Neural cell (in vitro differentiated cells): ENCODE measurements around the gene LMNA. TPM values are rescaled to one million over a fixed set of nuclear protein-coding genes. Genes with fewer than 3 reads are reported as not detected.
A peak's percentile ranks its signal among the peaks of the same experiment; 100 is the strongest.

Source experiments
- H2AFZ ChIP-seq: fragments of 200-600, 300-800 bp; sonication (generic), shearing (Covaris generic); 2 replicates; pipeline ENCODE4 v1.6.0; 2014; ENCODE audit warnings: low read depth, mild to moderate bottlenecking, antibody characterized with exemption, low read length, moderate library complexity
- H3F3A ChIP-seq: fragments of 200-600 bp; shearing (Covaris generic); 2 replicates; pipeline ENCODE4 v1.6.1; 2016; ENCODE audit warnings: mild to moderate bottlenecking, moderate library complexity, mixed read lengths, antibody characterized with exemption, low read length; ENCODE audit not compliant: insufficient read depth, poor library complexity, severe bottlenecking
- H3K27ac ChIP-seq: fragments of 200-600, 300-800 bp; sonication (generic), shearing (Covaris generic); 2 replicates; pipeline ENCODE4 v1.5.1; 2014; ENCODE audit warnings: mild to moderate bottlenecking, low read length, moderate library complexity
- H3K27me3 ChIP-seq: fragments of 300-800, 200-600 bp; sonication (generic), shearing (Covaris generic); 2 replicates; pipeline ENCODE4 v1.6.0; 2014; ENCODE audit warnings: mild to moderate bottlenecking, low read depth, low read length, moderate library complexity; ENCODE audit not compliant: insufficient read depth
- H3K36me3 ChIP-seq: fragments of 300-800, 200-600 bp; sonication (generic), shearing (Covaris generic); 2 replicates; pipeline ENCODE4 v1.5.1; 2014; ENCODE audit warnings: mild to moderate bottlenecking, antibody characterized with exemption, low read length, moderate library complexity; ENCODE audit not compliant: insufficient read depth
- H3K4me2 ChIP-seq: fragments of 300-800, 200-600 bp; sonication (generic), shearing (Covaris generic); 2 replicates; pipeline ENCODE4 v1.6.0; 2014; ENCODE audit warnings: mild to moderate bottlenecking, low read length
- H3K4me3 ChIP-seq: fragments of 300-800, 200-600 bp; sonication (generic), shearing (Covaris generic); 2 replicates; pipeline ENCODE4 v1.5.1; 2014; ENCODE audit warnings: mild to moderate bottlenecking, low read length, moderate library complexity
- H3K79me2 ChIP-seq: fragments of 200-600 bp; shearing (Covaris generic); replicated peaks from 2 replicates; pipeline ENCODE4 v1.6.0; 2014; ENCODE audit warnings: mild to moderate bottlenecking, low read length, moderate library complexity; ENCODE audit not compliant: insufficient read depth
- H3K9ac ChIP-seq: fragments of 300-800, 200-600 bp; sonication (generic), shearing (Covaris generic); 2 replicates; pipeline ENCODE4 v1.6.1; 2016; ENCODE audit warnings: mild to moderate bottlenecking, low read length, mixed read lengths
- H3K9me2 ChIP-seq: fragments of 200-600 bp; shearing (Covaris generic); 2 replicates; pipeline ENCODE4 v1.6.1; 2016; ENCODE audit warnings: mild to moderate bottlenecking, low read length, mixed read lengths; ENCODE audit not compliant: insufficient read depth
- H3K9me3 ChIP-seq: fragments of 200-600, 300-800 bp; sonication (generic), shearing (Covaris generic); 2 replicates; pipeline ENCODE4 v1.6.1; 2016; ENCODE audit warnings: mild to moderate bottlenecking, mixed run types, low read length, moderate library complexity, mixed read lengths
- H4K20me1 ChIP-seq: fragments of 200-600 bp; shearing (Covaris generic); 2 replicates; pipeline ENCODE4 v1.6.1; 2016; ENCODE audit warnings: mild to moderate bottlenecking, mixed run types; ENCODE audit not compliant: insufficient read depth
- EP300 ChIP-seq: fragments of 450-650 bp; conservative IDR thresholded peaks from 2 replicates; pipeline ENCODE4 v1.6.1; 2014; ENCODE audit warnings: antibody characterized with exemption, mild to moderate bottlenecking, moderate library complexity; ENCODE audit not compliant: poor library complexity, severe bottlenecking
- EZH2 ChIP-seq: fragments of 200-600, 300-800 bp; shearing (Covaris generic), sonication (generic); IDR thresholded peaks from 2 replicates; pipeline ENCODE4 v1.6.1; 2014; ENCODE audit warnings: antibody characterized with exemption, low read length, borderline replicate concordance, mild to moderate bottlenecking; ENCODE audit not compliant: insufficient read depth, poor library complexity, severe bottlenecking
- MXI1 ChIP-seq: fragments of 450-650 bp; conservative IDR thresholded peaks from 2 replicates; pipeline ENCODE4 v1.6.1; 2014; ENCODE audit warnings: antibody characterized with exemption, mild to moderate bottlenecking; ENCODE audit not compliant: poor library complexity, severe bottlenecking
- POLR2AphosphoS5 ChIP-seq: IDR thresholded peaks from 2 replicates; pipeline ENCODE4 v1.6.1; 2012
- RAD21 ChIP-seq: fragments of 450-650 bp; conservative IDR thresholded peaks from 2 replicates; pipeline ENCODE4 v1.6.1; 2014; ENCODE audit warnings: antibody characterized with exemption, mild to moderate bottlenecking, moderate library complexity
- SMC3 ChIP-seq: fragments of 450-650 bp; conservative IDR thresholded peaks from 2 replicates; pipeline ENCODE4 v1.6.1; 2014; ENCODE audit warnings: antibody characterized with exemption, mild to moderate bottlenecking, moderate library complexity; ENCODE audit not compliant: poor library complexity
- TAF1 ChIP-seq: IDR thresholded peaks from 2 replicates; pipeline ENCODE4 v1.6.1; 2012; ENCODE audit warnings: low read depth
- polyA plus RNA-seq: library from polyadenylated mRNA; depleted of rRNA; stranded (reverse); fragments of >200 nt; gene quantifications from 2 replicates; pipeline ENCODE4 v1.2.3, GENCODE V29; 2014
- TF ChIP-seq, protein P1 (sequence below): fragments of 450-650 bp; IDR thresholded peaks from 2 replicates; pipeline ENCODE4 v1.5.1; 2014; ENCODE audit warnings: antibody characterized with exemption, mild to moderate bottlenecking, moderate library complexity; ENCODE audit not compliant: poor library complexity, severe bottlenecking
- TF ChIP-seq, protein P2 (sequence below): IDR thresholded peaks from 2 replicates; pipeline ENCODE4 v1.6.1; 2012; ENCODE audit warnings: borderline replicate concordance

The LMNA gene
- polyA plus RNA-seq, 1 donor from 2014 or later: 90.7 TPM

DNA sequence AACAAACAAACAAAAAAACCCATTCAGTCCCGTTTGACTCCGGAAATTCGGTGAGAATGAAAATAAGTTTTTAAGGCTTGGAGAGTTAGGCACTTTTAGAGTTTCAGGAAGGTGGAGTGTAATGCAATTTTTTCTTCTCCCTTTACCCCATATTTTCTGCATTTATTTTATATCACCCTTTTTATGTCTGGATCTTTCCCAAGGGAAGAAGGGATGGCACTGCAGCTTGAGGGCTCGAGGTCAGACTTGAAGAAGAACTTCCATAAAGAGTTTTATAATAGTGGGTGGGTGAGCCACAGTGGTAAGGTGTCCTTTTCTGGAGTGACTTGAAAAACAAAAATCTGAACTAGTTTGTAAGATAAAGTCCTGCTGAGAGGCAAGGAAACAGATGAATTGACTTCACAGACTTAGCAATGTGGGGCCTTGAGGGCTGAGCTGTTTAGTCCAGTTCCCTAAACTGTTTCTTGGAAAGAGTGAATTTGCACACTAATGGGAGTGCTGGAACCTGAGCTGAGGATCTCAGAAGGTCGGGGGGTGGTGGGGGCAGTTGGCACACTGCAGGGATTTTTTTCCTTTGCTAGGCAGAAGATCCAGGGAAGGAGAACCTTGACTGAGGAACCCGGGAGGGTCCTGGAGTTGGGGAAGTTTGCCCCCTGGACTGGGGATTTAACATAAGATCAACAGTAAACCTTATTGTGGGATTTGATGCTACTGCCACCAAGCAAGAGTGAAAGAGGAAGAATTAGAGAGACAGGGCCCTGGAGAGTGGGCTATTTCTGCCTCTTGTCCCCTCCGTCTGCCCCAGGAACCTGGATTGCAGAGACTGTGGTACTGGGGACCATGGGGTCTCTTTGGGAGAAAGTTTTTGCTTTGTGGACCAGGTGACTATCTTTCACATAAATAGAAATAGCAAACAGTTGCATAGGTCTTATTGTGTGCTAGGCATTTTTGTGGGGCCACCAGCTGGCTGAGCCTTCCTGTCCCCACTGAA is 30.4 kb upstream of the LMNA start:
- Histone ChIP-seq H2AFZ (no peak overlapping the region), H3K27me3 (no peaks in the 10 kb centered on the region), H3K27ac (peak overlapping the region; percentile 98), H3F3A (no peaks in the 10 kb centered on the region), H3K9me3 (no peaks in the 10 kb centered on the region), H4K20me1 (peaks cover 16% of the 10 kb centered on the region), H3K36me3 (no peaks in the 10 kb centered on the region), H3K79me2 (peaks cover 94% of the 10 kb centered on the region), H3K4me3 (peak overlapping the region; percentile 93), H3K4me2 (peak overlapping the region; percentile 87), H3K9ac (peak overlapping the region; percentile 99), H3K9me2 (no peaks in the 10 kb centered on the region)
- TF ChIP-seq, protein P1, sequence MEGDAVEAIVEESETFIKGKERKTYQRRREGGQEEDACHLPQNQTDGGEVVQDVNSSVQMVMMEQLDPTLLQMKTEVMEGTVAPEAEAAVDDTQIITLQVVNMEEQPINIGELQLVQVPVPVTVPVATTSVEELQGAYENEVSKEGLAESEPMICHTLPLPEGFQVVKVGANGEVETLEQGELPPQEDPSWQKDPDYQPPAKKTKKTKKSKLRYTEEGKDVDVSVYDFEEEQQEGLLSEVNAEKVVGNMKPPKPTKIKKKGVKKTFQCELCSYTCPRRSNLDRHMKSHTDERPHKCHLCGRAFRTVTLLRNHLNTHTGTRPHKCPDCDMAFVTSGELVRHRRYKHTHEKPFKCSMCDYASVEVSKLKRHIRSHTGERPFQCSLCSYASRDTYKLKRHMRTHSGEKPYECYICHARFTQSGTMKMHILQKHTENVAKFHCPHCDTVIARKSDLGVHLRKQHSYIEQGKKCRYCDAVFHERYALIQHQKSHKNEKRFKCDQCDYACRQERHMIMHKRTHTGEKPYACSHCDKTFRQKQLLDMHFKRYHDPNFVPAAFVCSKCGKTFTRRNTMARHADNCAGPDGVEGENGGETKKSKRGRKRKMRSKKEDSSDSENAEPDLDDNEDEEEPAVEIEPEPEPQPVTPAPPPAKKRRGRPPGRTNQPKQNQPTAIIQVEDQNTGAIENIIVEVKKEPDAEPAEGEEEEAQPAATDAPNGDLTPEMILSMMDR: no peak
- TF ChIP-seq MXI1: no peak
- no peak for TF ChIP-seq SMC3
- TF ChIP-seq RAD21: no peak
- TF ChIP-seq TAF1: no peak
- no peak for TF ChIP-seq POLR2AphosphoS5
- TF ChIP-seq, protein P2, sequence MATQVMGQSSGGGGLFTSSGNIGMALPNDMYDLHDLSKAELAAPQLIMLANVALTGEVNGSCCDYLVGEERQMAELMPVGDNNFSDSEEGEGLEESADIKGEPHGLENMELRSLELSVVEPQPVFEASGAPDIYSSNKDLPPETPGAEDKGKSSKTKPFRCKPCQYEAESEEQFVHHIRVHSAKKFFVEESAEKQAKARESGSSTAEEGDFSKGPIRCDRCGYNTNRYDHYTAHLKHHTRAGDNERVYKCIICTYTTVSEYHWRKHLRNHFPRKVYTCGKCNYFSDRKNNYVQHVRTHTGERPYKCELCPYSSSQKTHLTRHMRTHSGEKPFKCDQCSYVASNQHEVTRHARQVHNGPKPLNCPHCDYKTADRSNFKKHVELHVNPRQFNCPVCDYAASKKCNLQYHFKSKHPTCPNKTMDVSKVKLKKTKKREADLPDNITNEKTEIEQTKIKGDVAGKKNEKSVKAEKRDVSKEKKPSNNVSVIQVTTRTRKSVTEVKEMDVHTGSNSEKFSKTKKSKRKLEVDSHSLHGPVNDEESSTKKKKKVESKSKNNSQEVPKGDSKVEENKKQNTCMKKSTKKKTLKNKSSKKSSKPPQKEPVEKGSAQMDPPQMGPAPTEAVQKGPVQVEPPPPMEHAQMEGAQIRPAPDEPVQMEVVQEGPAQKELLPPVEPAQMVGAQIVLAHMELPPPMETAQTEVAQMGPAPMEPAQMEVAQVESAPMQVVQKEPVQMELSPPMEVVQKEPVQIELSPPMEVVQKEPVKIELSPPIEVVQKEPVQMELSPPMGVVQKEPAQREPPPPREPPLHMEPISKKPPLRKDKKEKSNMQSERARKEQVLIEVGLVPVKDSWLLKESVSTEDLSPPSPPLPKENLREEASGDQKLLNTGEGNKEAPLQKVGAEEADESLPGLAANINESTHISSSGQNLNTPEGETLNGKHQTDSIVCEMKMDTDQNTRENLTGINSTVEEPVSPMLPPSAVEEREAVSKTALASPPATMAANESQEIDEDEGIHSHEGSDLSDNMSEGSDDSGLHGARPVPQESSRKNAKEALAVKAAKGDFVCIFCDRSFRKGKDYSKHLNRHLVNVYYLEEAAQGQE: no peak
- no peak for TF ChIP-seq EP300
- TF ChIP-seq EZH2: no peak

DNA sequence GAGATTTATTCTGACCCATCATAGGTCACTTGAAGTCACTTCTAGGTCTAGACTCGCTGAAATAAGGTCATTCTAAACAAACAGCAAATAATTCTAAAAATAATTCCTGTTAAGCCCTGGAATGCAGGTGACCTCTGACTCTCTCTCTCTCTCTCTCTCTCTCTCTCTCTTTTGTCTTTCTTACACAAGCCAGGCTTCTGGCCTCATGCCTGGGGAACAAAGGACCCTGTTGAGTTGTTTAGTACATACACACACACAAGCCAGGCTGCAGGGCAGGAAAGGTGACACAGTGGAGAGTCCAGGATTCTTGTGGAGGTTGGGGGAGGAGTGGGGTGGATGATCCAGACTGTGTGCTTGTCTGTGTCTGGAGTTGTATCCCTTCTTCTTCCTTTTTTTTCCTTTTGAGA is 28.3 kb upstream of the LMNA start:
- TF ChIP-seq POLR2AphosphoS5: no peak
- TF ChIP-seq SMC3: no peak
- TF ChIP-seq, protein P1: no peak
- no peak for TF ChIP-seq MXI1
- TF ChIP-seq EZH2: no peak
- TF ChIP-seq, protein P2: no peak
- TF ChIP-seq RAD21: no peak
- TF ChIP-seq EP300: no peak
- TF ChIP-seq TAF1: no peak
- peak overlapping the region; percentile 93 for H3K4me3 ChIP-seq
- peak overlapping the region; percentile 31 for H3K9ac ChIP-seq
- H2AFZ ChIP-seq: no peak overlapping the region
- H3K9me3 ChIP-seq: no peaks in the 10 kb centered on the region
- no peak overlapping the region for H3K4me2 ChIP-seq
- peaks cover 92% of the 10 kb centered on the region for H3K79me2 ChIP-seq
- no peak overlapping the region for H3K27ac ChIP-seq
- H3K36me3 ChIP-seq: no peaks in the 10 kb centered on the region
- peaks cover 27% of the 10 kb centered on the region for H4K20me1 ChIP-seq
- H3K9me2 ChIP-seq: no peaks in the 10 kb centered on the region
- no peaks in the 10 kb centered on the region for H3K27me3 ChIP-seq
- no peaks in the 10 kb centered on the region for H3F3A ChIP-seq
